ENCODE measurements around the gene TNRC6C.

The TNRC6C gene

DNA sequence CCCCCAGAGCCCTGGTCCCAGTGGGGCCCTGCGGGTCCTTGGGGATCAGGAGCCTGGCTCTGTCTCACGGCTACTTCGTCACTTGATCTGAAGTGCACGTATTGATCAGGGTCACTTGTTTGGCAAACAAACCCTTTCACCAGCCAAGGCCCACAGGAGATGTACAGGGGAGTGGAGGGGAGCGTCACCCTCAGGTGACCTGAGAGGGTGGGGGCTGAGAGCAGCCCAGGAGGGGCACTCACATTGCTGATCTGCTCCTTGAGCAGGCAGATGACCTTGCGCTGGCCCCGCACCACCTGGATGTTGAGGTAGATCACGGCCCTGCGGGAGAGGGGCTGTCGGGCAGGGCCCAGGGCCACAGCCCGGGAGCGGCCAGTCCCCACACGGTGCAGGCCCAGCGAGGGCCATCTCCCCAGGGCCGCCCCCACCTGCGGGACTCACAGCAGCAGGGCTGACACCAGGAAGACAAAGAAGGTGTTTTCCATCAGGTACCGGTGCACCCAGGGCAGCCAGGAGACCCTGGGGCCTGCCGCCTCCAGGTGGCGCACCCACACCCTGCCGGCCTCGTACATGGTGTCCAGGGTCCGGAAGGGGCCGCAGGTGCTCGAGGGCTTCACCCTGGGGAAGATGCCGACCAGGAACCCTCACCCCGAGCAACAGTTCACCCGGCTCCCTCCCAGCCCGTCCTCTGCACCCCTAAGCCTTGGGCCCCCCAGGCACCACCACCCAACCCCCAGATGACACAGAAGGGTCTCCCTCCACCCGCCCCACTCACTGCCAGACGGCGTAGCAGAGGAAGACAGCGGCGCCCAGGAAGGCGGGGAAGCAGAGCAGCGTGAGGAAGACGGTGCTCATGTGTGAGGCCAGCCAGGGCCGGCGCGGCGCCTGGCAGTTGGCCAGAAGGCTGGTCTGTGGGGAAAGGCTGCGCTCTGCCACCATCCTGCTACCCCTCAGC, 158.8 kb downstream of the TNRC6C start:
- no peaks in the 10 kb centered on the region for H3K36me3 ChIP-seq

DNA sequence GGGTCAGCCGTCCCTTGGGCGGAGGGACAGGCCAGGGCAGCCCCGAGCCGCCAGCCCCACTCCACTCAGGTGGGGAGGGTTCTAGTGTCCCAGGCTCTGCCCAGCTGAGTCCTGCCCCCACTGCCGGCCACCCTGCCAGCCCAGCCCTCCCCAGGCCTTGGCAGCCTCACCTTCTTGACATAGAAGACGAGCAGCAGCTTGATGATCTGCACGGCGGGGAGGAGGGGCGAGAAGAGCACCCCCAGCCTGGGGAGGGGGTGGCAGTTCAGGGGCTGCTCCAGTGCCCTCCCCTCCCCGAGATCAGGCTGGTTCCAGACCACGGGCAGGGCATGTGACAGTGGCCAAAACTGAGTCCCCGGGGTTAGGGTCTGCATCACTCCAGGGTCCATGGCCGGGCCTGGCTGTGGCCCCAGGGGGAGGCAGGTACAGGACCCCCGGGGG, 160.3 kb downstream of the TNRC6C start:
- no peaks in the 10 kb centered on the region for H3K36me3 ChIP-seq
- H3K4me1 ChIP-seq: peaks cover 3% of the 10 kb centered on the region

More for the DNA sequence above, 158.8 kb downstream of the TNRC6C start:
- DNase-seq: peak; percentile 81
- Histone ChIP-seq H3K9me3 (no peaks in the 10 kb centered on the region), H3K4me1 (peaks cover 8% of the 10 kb centered on the region), H3K4me3 (ENCODE audit: low read depth, low read length) (peak overlapping the region; percentile 37), H3K27me3 (no peaks in the 10 kb centered on the region)
- TF ChIP-seq, protein P1, sequence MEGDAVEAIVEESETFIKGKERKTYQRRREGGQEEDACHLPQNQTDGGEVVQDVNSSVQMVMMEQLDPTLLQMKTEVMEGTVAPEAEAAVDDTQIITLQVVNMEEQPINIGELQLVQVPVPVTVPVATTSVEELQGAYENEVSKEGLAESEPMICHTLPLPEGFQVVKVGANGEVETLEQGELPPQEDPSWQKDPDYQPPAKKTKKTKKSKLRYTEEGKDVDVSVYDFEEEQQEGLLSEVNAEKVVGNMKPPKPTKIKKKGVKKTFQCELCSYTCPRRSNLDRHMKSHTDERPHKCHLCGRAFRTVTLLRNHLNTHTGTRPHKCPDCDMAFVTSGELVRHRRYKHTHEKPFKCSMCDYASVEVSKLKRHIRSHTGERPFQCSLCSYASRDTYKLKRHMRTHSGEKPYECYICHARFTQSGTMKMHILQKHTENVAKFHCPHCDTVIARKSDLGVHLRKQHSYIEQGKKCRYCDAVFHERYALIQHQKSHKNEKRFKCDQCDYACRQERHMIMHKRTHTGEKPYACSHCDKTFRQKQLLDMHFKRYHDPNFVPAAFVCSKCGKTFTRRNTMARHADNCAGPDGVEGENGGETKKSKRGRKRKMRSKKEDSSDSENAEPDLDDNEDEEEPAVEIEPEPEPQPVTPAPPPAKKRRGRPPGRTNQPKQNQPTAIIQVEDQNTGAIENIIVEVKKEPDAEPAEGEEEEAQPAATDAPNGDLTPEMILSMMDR (IDR thresholded peaks at IDR 0.05; ENCODE audit: low read depth, low read length): peak; percentile 76

GRCh38 chr17:78120537-78120936, 162.0 kb downstream of the TNRC6C start:
- H3K4me1 ChIP-seq: peaks cover 13% of the 10 kb centered on the region
- DNase-seq: no peak
- no peak overlapping the region for H3K4me3 ChIP-seq (ENCODE audit: low read depth, low read length)
- no peaks in the 10 kb centered on the region for H3K27me3 ChIP-seq
- no peaks in the 10 kb centered on the region; the same call in 1 of the 2 replicates for H3K36me3 ChIP-seq
- no peaks in the 10 kb centered on the region for H3K9me3 ChIP-seq
- TF ChIP-seq, protein P1 (IDR thresholded peaks at IDR 0.05; ENCODE audit: low read depth, low read length): no peak

More for the DNA sequence above, 160.3 kb downstream of the TNRC6C start:
- no peak overlapping the region for H3K4me3 ChIP-seq (ENCODE audit: low read depth, low read length)
- DNase-seq: no peak
- H3K9me3 ChIP-seq: no peaks in the 10 kb centered on the region
- TF ChIP-seq, protein P1 (IDR thresholded peaks at IDR 0.05; ENCODE audit: low read depth, low read length): no peak
- H3K27me3 ChIP-seq: no peaks in the 10 kb centered on the region

DNA sequence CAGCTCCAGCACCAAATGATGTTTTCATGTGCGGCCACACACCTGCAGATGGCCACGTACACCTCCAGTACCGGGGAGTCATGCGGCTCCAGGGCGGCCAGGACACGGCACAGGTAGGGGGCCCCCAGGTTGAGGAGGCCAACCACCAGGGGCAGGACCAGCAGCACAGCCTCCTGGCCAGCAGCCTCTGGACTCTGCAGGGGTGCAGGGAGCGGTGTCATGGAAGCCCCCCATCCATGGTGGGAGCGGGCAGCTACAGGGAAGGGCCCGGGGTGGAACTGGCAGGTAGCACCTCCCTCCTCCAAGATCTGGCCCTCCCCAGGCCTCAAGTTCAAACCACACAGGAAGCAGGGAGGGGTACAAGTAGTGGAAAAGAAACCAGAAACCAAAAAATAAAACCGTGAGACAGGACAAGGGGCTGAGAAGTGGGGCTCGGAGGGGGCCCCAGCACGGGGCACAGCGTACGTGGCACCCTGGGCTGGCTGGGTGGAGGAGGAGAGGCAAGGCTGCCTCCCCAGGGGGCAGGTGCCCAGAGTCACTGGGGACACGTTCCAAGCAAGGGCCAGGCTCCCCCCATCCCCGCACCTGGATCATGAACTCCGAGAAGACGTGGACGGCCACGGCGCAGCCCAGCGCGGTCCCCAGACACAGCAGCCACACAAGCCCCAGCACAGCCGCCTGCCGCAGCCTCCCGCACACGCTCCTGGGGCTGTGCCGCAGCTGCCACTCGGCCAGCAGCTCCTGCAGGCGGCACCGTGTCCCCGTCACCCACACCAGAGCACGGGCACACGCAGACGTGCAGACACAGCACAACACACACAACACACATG, 162.7 kb downstream of the TNRC6C start:
- Histone ChIP-seq H3K27me3 (no peaks in the 10 kb centered on the region), H3K36me3 (no peaks in the 10 kb centered on the region; the same call in 1 of the 2 replicates), H3K4me3 (ENCODE audit: low read depth, low read length) (no peak overlapping the region), H3K9me3 (no peaks in the 10 kb centered on the region), H3K4me1 (peaks cover 20% of the 10 kb centered on the region)
- DNase-seq: no peak
- TF ChIP-seq, protein P1 (IDR thresholded peaks at IDR 0.05; ENCODE audit: low read depth, low read length): no peak

- no peak for DNase-seq
- no peaks in the 10 kb centered on the region for H3K9me3 ChIP-seq
- H3K4me3 ChIP-seq (ENCODE audit: low read depth, low read length): no peak overlapping the region
- TF ChIP-seq, protein P1 (IDR thresholded peaks at IDR 0.05; ENCODE audit: low read depth, low read length): no peak
- peaks cover 26% of the 10 kb centered on the region for H3K4me1 ChIP-seq
- H3K36me3 ChIP-seq: no peaks in the 10 kb centered on the region; the same call in 1 of the 2 replicates
- H3K27me3 ChIP-seq: no peaks in the 10 kb centered on the region
Measured at GRCh38 chr17:78121801-78122215, 163.3 kb downstream of the TNRC6C start.
